ENCODE measurements around the gene ABCD4.

The ABCD4 gene

DNA sequence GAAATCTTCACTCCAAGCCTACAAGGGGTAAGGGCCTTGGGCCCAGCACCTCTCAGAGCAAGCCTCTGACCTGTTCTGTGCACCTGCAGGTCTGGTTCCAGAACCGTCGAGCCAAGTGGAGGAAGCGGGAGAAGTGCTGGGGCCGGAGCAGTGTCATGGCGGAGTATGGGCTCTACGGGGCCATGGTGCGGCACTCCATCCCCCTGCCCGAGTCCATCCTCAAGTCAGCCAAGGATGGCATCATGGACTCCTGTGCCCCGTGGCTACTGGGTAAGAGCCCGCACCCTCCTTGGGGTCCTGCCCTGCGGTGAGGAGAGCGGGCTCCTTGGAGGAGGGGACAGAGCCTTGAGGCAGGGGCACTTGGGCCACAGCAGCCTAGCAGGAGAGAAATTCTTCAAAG lies 43.2 kb downstream of the ABCD4 start:
- H3K27ac ChIP-seq: no peak overlapping the region
- CTCF ChIA-PET: interaction anchor here (0.7 to 1.5 kb wide), 2 partner anchors 35 to 154 kb away, joined by 3 to 5 read pairs; no protein-coding TSS in a partner anchor
- TF ChIP-seq, protein P1, sequence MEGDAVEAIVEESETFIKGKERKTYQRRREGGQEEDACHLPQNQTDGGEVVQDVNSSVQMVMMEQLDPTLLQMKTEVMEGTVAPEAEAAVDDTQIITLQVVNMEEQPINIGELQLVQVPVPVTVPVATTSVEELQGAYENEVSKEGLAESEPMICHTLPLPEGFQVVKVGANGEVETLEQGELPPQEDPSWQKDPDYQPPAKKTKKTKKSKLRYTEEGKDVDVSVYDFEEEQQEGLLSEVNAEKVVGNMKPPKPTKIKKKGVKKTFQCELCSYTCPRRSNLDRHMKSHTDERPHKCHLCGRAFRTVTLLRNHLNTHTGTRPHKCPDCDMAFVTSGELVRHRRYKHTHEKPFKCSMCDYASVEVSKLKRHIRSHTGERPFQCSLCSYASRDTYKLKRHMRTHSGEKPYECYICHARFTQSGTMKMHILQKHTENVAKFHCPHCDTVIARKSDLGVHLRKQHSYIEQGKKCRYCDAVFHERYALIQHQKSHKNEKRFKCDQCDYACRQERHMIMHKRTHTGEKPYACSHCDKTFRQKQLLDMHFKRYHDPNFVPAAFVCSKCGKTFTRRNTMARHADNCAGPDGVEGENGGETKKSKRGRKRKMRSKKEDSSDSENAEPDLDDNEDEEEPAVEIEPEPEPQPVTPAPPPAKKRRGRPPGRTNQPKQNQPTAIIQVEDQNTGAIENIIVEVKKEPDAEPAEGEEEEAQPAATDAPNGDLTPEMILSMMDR (conservative IDR thresholded peaks at IDR 0.05; ENCODE audit: low read depth): no peak

DNA sequence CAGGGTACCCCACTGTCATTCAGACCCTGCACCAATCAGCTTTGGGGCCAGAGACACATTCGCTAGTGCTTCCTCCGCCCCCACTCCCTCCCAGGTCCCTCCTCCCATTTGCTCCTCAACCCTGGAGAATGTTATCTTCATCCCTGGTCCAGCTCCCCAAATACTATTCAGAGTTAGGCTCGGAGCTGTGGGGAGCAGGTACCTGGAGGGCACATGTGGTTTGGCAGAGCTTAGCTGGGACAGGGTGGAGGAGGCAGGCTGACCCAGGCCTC lies 44.0 kb downstream of the ABCD4 start:
- POLR2A ChIA-PET (ENCODE audit: low non-redundant PET): no interaction called here
- TF ChIP-seq, protein P1 (conservative IDR thresholded peaks at IDR 0.05; ENCODE audit: low read depth): no peak
- no peak for DNase-seq (ENCODE audit: low spot score)
- no peak overlapping the region for H3K27ac ChIP-seq
- CTCF ChIA-PET: interaction anchor here (1.5 kb wide), 1 partner anchor 36 kb away, joined by 5 read pairs; no protein-coding TSS in a partner anchor

More for the DNA sequence above, 43.2 kb downstream of the ABCD4 start:
- POLR2A ChIA-PET (ENCODE audit: low non-redundant PET): no interaction called here
- DNase-seq (ENCODE audit: low spot score): no peak

DNA sequence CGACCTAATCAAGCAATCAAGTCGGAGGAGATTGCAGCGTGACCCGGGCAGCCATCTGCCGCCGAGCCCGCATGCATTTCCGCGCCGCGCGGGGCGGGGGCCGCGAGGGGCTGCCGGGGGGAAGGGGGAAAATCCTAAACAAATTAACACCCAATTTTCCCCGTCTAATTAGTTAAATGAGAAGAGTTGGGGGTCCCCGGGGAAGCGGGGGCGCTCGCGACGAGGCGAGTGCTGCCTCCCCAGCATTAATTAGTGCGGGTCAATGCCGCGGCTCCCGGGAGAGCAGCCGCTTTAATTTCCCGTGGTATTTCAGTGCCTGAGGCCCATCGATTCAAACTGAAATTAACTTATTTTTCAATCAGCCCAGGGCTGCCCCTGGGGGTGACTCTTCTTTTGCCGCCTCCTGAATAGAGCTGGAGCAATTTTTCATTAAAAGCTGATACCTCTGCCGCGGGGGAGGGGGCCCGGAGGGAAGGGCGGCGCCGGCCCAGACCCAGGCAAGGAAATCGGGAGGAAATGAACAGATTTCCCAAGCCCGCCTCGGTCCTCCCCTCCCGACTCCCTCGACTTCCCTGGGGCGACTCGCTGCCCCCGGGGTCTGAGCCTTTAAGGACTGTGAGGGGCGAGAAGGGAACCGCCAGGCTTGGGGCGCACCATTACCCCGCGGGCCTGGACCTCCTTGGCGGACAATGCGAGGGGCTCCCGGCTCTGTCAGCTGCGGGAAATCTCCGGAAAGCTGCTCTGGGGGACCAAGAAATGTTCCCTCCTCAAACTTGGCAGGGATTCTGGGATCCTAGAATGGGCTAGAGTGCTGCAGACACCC lies 44.6 kb downstream of the ABCD4 start:
- POLR2A ChIA-PET (ENCODE audit: low non-redundant PET): no interaction called here
- no peak for DNase-seq (ENCODE audit: low spot score)
- TF ChIP-seq, protein P1 (conservative IDR thresholded peaks at IDR 0.05; ENCODE audit: low read depth): no peak
- CTCF ChIA-PET: interaction anchor here (0.5 to 1.5 kb wide), 5 partner anchors 23 to 154 kb away, joined by 3 to 6 read pairs (median 4); no protein-coding TSS in a partner anchor
- H3K27ac ChIP-seq: no peak overlapping the region

DNA sequence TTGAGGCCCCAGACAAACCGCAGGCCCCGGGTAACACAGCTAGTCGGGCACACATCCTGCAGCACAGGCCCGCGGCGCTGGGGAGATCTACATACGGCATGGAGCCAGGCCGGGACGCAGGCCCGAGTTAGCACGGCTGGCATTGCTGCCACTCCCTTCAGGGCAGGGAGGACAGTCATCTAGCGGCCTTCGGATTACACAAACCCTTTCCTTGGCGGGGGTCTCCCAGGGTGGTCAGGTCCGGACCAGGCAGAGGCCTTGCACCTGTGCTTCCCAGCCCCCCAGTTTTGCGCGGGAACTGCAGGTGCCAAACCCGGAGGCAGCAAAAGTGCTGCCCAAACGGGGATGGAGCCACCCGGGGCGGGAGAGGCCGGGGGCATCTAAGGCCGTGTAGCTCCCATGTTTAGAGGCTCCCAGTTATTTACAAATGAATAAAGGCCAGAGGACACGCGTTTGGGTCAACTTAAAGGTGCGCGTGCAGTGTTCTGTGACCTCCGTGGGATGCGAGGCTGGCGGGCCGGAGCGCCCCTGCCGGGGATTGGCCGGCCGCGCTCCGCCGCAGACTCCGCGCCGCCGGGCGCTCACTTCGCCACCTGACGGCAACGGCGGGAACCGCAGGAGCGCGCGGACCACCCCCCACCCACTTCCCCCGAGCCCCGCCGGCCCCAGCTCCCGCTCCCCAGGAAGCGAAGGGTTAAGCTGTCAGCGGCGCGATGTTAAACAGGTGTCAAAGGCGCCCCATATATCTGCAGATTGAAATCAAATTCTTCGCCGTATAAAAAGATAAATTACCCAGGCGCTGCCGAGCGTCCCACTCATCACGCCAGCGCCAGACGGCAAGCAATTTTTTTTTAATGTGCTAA lies 45.4 kb downstream of the ABCD4 start:
- DNase-seq (ENCODE audit: low spot score): peak; percentile 67
- ChIA-PET CTCF (interaction anchor here (0.5 to 1.3 kb wide), 24 partner anchors 10 to 393 kb away, joined by 3 to 14 read pairs (median 3); no protein-coding TSS in a partner anchor), POLR2A (ENCODE audit: low non-redundant PET) (no interaction called here)
- TF ChIP-seq, protein P1 (conservative IDR thresholded peaks at IDR 0.05; ENCODE audit: low read depth): peak; percentile 97
- no peak overlapping the region for H3K27ac ChIP-seq

DNA sequence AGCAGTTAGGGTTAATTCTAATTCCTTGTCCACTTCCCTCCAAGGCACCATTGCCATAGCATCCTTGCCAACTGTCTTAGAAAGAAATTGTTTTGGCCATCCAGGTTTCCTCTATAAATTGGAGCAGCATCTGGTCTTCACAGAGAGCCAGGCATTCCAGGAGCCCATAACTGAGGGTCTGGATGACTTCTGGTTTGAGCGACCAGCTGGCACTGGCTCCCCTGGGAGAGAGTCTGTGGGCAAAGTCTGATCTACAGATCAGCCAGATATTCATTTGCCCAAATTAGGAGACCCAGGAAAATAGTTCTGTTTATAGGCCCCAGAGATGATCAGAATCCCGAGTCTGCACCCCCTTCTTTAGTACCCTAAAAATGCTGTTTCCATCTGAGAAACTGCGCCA lies 47.5 kb downstream of the ABCD4 start:
- CTCF ChIA-PET: interaction anchor here (0.7 kb wide), 1 partner anchor 80 kb away, joined by 3 read pairs; no protein-coding TSS in a partner anchor
- H3K27ac ChIP-seq: no peak overlapping the region
- DNase-seq (ENCODE audit: low spot score): no peak
- POLR2A ChIA-PET (ENCODE audit: low non-redundant PET): no interaction called here
- TF ChIP-seq, protein P1 (conservative IDR thresholded peaks at IDR 0.05; ENCODE audit: low read depth): no peak

Measured in RWPE1 (cell line).